ENCODE results near the gene IL1R1.

The IL1R1 gene

DNA sequence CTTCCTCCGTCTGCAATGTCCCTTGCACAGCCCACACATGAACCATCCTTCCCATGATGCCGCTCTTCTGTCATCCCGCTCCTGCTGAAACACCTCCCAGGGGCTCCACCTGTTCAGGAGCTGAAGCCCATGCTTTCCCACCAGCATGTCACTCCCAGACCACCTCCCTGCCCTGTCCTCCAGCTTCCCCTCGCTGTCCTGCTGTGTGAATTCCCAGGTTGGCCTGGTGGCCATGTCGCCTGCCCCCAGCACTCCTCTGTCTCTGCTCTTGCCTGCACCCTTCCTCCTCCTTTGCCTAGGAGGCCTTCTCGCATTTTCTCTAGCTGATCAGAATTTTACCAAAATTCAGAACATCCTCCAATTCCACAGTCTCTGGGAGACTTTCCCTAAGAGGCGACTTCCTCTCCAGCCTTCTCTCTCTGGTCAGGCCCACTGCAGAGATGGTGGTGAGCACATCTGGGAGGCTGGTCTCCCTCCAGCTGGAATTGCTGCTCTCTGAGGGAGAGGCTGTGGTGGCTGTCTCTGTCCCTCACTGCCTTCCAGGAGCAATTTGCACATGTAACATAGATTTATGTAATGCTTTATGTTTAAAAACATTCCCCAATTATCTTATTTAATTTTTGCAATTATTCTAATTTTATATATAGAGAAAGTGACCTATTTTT lies 35.4 kb downstream of the IL1R1 start:
- H3K27ac ChIP-seq (ENCODE audit: low read depth, low read length, poor library complexity, severe bottlenecking) = no peak overlapping the region
- TF ChIP-seq EZH2 (IDR thresholded peaks at IDR 0.05; ENCODE audit: borderline replicate concordance, low read length) (no peak), CTCF (IDR thresholded peaks at IDR 0.05; ENCODE audit: low read length) (no peak)
- H3K9ac ChIP-seq (ENCODE audit: low read length) = no peak overlapping the region
- no peak overlapping the region for H2AFZ ChIP-seq (ENCODE audit: low read length)
- H3K36me3 ChIP-seq (ENCODE audit: insufficient read depth, low read length) = no peaks in the 10 kb centered on the region
- H3K9me3 ChIP-seq (ENCODE audit: low read length) = no peaks in the 10 kb centered on the region
- no peak overlapping the region for H3K4me2 ChIP-seq (ENCODE audit: low read length)
- H3F3A ChIP-seq (ENCODE audit: insufficient read depth, low read length) = no peaks in the 10 kb centered on the region
- no peak overlapping the region for H3K4me3 ChIP-seq (ENCODE audit: low read depth, low read length, poor library complexity, severe bottlenecking)
- no peaks in the 10 kb centered on the region for H3K4me1 ChIP-seq (ENCODE audit: insufficient read depth, low read length, severe bottlenecking)
- H3K9me2 ChIP-seq (ENCODE audit: low read depth, low read length) = no peaks in the 10 kb centered on the region
- no peaks in the 10 kb centered on the region for H3K27me3 ChIP-seq (ENCODE audit: insufficient read depth, low read length)
- no peaks in the 10 kb centered on the region for H4K20me1 ChIP-seq (ENCODE audit: insufficient read depth, low read length)
- H3K79me2 ChIP-seq (ENCODE audit: insufficient read depth, low read length) = no peaks in the 10 kb centered on the region

- Histone ChIP-seq H3K4me1 (ENCODE audit: insufficient read depth, low read length, severe bottlenecking) (no peaks in the 10 kb centered on the region), H2AFZ (ENCODE audit: low read length) (no peak overlapping the region), H3K79me2 (ENCODE audit: insufficient read depth, low read length) (no peaks in the 10 kb centered on the region), H3K9me2 (ENCODE audit: low read depth, low read length) (no peaks in the 10 kb centered on the region), H3K27me3 (ENCODE audit: insufficient read depth, low read length) (no peaks in the 10 kb centered on the region), H3K9me3 (ENCODE audit: low read length) (no peaks in the 10 kb centered on the region), H3K4me3 (ENCODE audit: low read depth, low read length, poor library complexity, severe bottlenecking) (no peak overlapping the region), H3K36me3 (ENCODE audit: insufficient read depth, low read length) (no peaks in the 10 kb centered on the region), H4K20me1 (ENCODE audit: insufficient read depth, low read length) (no peaks in the 10 kb centered on the region), H3K27ac (ENCODE audit: low read depth, low read length, poor library complexity, severe bottlenecking) (no peak overlapping the region), H3K9ac (ENCODE audit: low read length) (no peak overlapping the region), H3F3A (ENCODE audit: insufficient read depth, low read length) (no peaks in the 10 kb centered on the region), H3K4me2 (ENCODE audit: low read length) (no peak overlapping the region)
- TF ChIP-seq EZH2 (IDR thresholded peaks at IDR 0.05; ENCODE audit: borderline replicate concordance, low read length) (no peak), CTCF (IDR thresholded peaks at IDR 0.05; ENCODE audit: low read length) (no peak)
Measured at GRCh38 chr2:102179061-102179460, 36.5 kb downstream of the IL1R1 start.

DNA sequence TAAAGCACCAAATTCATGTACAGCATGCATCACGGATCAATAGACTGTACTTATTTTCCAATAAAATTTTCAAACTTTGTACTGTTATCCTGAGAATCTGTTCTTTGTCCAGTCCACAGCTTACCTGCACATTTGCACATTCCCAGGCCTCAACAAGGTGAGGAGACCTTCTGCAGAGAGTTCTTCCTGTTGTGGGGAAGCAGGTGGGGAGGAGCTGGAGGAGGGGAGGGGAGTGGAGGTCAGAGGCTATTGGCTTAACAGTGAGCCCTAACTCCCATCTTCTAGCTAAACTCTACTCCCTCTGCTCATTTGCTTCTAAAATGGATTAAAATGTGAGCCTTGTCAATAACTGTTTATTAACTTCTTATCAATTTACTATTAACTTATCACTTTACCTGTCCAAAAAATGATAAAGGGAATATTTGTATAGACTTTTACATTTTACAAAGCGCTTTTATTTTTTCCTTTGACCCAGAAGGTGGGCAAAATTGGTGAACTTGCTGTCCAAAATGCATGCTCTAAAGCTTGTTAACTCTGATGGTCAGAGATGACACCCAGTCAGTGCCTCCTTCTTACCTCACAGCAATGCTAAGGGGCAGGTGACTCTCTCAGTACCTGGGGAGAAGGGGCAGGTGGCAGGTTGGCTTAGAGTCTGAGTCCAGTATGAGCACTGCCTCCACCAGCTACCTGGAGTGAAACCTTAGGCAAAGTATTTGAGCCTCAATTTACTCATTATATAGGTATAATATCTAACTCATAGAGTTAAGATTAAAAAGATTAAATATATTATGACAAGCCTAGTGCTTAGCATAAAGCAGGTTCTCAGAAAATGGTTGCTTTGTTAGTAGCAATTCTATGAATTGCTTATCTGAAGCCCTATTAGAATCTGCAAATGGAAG lies 37.5 kb downstream of the IL1R1 start:
- Histone ChIP-seq H3K4me1 (ENCODE audit: insufficient read depth, low read length, severe bottlenecking) (no peaks in the 10 kb centered on the region), H3F3A (ENCODE audit: insufficient read depth, low read length) (no peaks in the 10 kb centered on the region), H3K79me2 (ENCODE audit: insufficient read depth, low read length) (no peaks in the 10 kb centered on the region), H4K20me1 (ENCODE audit: insufficient read depth, low read length) (no peaks in the 10 kb centered on the region), H3K27me3 (ENCODE audit: insufficient read depth, low read length) (no peaks in the 10 kb centered on the region), H3K27ac (ENCODE audit: low read depth, low read length, poor library complexity, severe bottlenecking) (no peak overlapping the region), H3K9ac (ENCODE audit: low read length) (no peak overlapping the region), H2AFZ (ENCODE audit: low read length) (no peak overlapping the region), H3K4me3 (ENCODE audit: low read depth, low read length, poor library complexity, severe bottlenecking) (no peak overlapping the region), H3K9me2 (ENCODE audit: low read depth, low read length) (no peaks in the 10 kb centered on the region), H3K9me3 (ENCODE audit: low read length) (no peaks in the 10 kb centered on the region), H3K4me2 (ENCODE audit: low read length) (no peak overlapping the region), H3K36me3 (ENCODE audit: insufficient read depth, low read length) (no peaks in the 10 kb centered on the region)
- TF ChIP-seq CTCF (IDR thresholded peaks at IDR 0.05; ENCODE audit: low read length) (no peak), EZH2 (IDR thresholded peaks at IDR 0.05; ENCODE audit: borderline replicate concordance, low read length) (no peak)

Data from OCI-LY1 (cell line).